ENCODE results near the gene PABPN1.

DNA sequence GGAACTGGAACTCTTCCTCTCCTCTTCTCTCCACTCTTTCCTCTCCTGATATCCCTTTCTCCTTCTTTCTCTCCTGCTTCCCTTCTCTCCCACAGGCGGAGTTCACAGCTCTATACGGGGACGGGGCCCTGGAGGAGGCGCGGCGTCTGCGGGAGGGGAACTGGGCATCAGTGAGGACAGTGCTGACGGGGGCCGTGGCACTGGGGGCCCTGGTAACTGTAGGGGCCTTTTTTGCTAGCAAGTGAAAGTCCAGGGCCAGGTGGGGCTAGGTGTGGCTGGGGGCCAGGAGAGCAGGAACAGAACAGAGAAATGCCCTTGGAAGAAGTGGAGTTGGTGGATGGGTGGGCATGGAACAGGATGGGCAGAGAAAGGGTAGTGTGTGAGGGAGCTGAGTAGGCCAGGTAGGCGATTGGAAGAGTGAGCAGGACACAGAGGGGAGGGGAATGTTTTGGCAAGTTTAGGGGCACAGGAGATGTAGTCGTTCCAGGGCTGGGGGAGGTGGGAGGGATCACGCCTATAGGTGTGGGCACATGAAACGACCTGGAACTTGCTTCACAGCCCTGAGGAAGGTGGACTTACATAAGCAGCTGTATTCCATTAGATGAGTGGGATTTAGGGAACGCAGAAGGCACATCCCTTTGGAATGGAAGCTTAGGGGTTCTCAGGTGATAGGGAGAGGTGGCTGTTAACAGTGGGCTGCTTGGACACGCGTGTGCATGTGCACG, 12.4 kb upstream of the PABPN1 start:
- TF ChIP-seq, protein P1, sequence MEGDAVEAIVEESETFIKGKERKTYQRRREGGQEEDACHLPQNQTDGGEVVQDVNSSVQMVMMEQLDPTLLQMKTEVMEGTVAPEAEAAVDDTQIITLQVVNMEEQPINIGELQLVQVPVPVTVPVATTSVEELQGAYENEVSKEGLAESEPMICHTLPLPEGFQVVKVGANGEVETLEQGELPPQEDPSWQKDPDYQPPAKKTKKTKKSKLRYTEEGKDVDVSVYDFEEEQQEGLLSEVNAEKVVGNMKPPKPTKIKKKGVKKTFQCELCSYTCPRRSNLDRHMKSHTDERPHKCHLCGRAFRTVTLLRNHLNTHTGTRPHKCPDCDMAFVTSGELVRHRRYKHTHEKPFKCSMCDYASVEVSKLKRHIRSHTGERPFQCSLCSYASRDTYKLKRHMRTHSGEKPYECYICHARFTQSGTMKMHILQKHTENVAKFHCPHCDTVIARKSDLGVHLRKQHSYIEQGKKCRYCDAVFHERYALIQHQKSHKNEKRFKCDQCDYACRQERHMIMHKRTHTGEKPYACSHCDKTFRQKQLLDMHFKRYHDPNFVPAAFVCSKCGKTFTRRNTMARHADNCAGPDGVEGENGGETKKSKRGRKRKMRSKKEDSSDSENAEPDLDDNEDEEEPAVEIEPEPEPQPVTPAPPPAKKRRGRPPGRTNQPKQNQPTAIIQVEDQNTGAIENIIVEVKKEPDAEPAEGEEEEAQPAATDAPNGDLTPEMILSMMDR (IDR thresholded peaks at IDR 0.05; ENCODE audit: low read length): no peak
- TF ChIP-seq EZH2 (optimal IDR thresholded peaks at IDR 0.05; ENCODE audit: low read depth, low read length) (no peak), EZH2phosphoT487 (IDR thresholded peaks at IDR 0.05; ENCODE audit: low read length) (no peak)
